ENCODE results near the gene OTX2. TPM values are rescaled to one million over a fixed set of nuclear protein-coding genes. Genes with fewer than 3 reads are reported as not detected.

Gene OTX2
- total and polyA plus RNA-seq, 2 experiments from 2014 or later, result 16.5 to 23.9 TPM

DNA sequence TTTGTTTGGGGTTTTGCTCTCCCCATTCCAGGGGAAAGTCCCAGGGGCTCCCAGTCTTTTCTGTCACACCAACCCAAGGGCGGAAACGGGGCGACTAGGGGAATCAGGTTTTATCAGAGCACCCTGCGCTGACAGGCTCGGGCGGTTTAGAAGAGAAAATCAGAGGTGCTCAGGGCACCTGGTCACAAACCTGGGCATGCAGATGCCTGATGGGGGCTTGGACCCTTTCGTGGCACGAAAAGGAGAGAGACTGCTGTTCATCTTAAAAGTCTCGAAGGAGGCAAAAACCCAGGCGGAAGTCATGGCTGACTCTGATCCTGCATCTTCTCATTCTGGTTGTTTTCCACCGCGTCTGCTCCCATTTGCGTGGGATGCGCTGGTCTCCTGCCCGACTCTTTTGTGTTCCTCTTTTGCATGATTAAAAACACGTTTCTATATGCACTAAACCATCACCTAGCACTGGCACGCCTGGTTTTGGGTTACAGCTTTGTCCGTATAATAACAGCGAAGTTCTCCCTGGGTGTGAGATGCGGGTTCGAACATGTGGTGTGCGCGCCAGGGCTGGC, 13.2 kb downstream of the OTX2 start:
- no peak for TF ChIP-seq CREB1 (CRISPR knock-in tag; IDR thresholded peaks at IDR 0.05; ENCODE audit: low read depth)
- no peak for TF ChIP-seq NANOG (IDR thresholded peaks at IDR 0.05; ENCODE audit: borderline replicate concordance)
- no peak for TF ChIP-seq JUNB (IDR thresholded peaks at IDR 0.05; ENCODE audit: unreplicated experiment)
- TF ChIP-seq POLR2AphosphoS5 (IDR thresholded peaks at IDR 0.05; ENCODE audit: low read depth), result no peak
- TF ChIP-seq EZH2 (IDR thresholded peaks at IDR 0.05; ENCODE audit: low read depth, unreplicated experiment), result no peak
- no peak for TF ChIP-seq EZH2phosphoT487 (IDR thresholded peaks at IDR 0.05; ENCODE audit: unreplicated experiment)
- TF ChIP-seq, protein P1, sequence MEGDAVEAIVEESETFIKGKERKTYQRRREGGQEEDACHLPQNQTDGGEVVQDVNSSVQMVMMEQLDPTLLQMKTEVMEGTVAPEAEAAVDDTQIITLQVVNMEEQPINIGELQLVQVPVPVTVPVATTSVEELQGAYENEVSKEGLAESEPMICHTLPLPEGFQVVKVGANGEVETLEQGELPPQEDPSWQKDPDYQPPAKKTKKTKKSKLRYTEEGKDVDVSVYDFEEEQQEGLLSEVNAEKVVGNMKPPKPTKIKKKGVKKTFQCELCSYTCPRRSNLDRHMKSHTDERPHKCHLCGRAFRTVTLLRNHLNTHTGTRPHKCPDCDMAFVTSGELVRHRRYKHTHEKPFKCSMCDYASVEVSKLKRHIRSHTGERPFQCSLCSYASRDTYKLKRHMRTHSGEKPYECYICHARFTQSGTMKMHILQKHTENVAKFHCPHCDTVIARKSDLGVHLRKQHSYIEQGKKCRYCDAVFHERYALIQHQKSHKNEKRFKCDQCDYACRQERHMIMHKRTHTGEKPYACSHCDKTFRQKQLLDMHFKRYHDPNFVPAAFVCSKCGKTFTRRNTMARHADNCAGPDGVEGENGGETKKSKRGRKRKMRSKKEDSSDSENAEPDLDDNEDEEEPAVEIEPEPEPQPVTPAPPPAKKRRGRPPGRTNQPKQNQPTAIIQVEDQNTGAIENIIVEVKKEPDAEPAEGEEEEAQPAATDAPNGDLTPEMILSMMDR (conservative IDR thresholded peaks at IDR 0.05; ENCODE audit: low read depth in 2 of 2), result no peak
- TF ChIP-seq, protein P2, sequence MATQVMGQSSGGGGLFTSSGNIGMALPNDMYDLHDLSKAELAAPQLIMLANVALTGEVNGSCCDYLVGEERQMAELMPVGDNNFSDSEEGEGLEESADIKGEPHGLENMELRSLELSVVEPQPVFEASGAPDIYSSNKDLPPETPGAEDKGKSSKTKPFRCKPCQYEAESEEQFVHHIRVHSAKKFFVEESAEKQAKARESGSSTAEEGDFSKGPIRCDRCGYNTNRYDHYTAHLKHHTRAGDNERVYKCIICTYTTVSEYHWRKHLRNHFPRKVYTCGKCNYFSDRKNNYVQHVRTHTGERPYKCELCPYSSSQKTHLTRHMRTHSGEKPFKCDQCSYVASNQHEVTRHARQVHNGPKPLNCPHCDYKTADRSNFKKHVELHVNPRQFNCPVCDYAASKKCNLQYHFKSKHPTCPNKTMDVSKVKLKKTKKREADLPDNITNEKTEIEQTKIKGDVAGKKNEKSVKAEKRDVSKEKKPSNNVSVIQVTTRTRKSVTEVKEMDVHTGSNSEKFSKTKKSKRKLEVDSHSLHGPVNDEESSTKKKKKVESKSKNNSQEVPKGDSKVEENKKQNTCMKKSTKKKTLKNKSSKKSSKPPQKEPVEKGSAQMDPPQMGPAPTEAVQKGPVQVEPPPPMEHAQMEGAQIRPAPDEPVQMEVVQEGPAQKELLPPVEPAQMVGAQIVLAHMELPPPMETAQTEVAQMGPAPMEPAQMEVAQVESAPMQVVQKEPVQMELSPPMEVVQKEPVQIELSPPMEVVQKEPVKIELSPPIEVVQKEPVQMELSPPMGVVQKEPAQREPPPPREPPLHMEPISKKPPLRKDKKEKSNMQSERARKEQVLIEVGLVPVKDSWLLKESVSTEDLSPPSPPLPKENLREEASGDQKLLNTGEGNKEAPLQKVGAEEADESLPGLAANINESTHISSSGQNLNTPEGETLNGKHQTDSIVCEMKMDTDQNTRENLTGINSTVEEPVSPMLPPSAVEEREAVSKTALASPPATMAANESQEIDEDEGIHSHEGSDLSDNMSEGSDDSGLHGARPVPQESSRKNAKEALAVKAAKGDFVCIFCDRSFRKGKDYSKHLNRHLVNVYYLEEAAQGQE (IDR thresholded peaks at IDR 0.05; ENCODE audit: unreplicated experiment), result no peak
- no peak for TF ChIP-seq ETS1 (IDR thresholded peaks at IDR 0.05)
- TF ChIP-seq ZNF331 (CRISPR knock-in tag; IDR thresholded peaks at IDR 0.05; ENCODE audit: low read depth), result no peak
- no peak for TF ChIP-seq STAT1 (IDR thresholded peaks at IDR 0.05; ENCODE audit: unreplicated experiment)
- no peak for TF ChIP-seq ZNF462 (CRISPR knock-in tag; IDR thresholded peaks at IDR 0.05)
- TF ChIP-seq ZNF114 (CRISPR knock-in tag; IDR thresholded peaks at IDR 0.05), result no peak
- H3K4me2 ChIP-seq, result peak overlapping the region; percentile 78
- H3K79me2 ChIP-seq (replicated peaks; ENCODE audit: insufficient read depth), result peaks cover 13% of the 10 kb centered on the region
- peaks cover 22% of the 10 kb centered on the region for H3F3A ChIP-seq (replicated peaks; ENCODE audit: low read depth)
- H4K20me1 ChIP-seq (replicated peaks; ENCODE audit: insufficient read depth), result no peaks in the 10 kb centered on the region
- Mint-ChIP-seq H3K27ac (no peak overlapping the region; the same call in 1 of the 2 replicates), H3K9me3 (no peaks in the 10 kb centered on the region), H3K27me3 (ENCODE audit: insufficient read depth, low read depth, poor library complexity) (peaks cover 65% of the 10 kb centered on the region), H3K4me3 (peak overlapping the region; percentile 81), H3K36me3 (ENCODE audit: low read depth) (peaks cover 23% of the 10 kb centered on the region), H3K4me1 (peaks cover 61% of the 10 kb centered on the region)
- H2AFZ ChIP-seq, result peak overlapping the region; percentile 40; the same call in 1 of the 2 replicates
- H3K36me3 ChIP-seq (ENCODE audit: insufficient read depth), result peaks cover 5% of the 10 kb centered on the region; the same call in 1 of the 2 replicates
- DNase-seq (ENCODE audit: low spot score) (peak; percentile 50), ATAC-seq (no peak)
- H3K27me3 ChIP-seq (ENCODE audit: insufficient read depth), result peaks cover 95% of the 10 kb centered on the region
- H3K9me2 ChIP-seq (ENCODE audit: insufficient read depth), result peaks cover 3% of the 10 kb centered on the region; the same call in 1 of the 2 replicates
- H3K27ac ChIP-seq (ENCODE audit: low read depth), result no peak overlapping the region
- H3K4me1 ChIP-seq (ENCODE audit: insufficient read depth), result peaks cover 61% of the 10 kb centered on the region
- H3K4me3 ChIP-seq, result peak overlapping the region; percentile 62
